Transverse colon (tissue), 3 donors: ENCODE measurements around the gene WSB2.

Experiments used
- POLR2A ChIP-seq: fragments of 450-650 bp; IDR thresholded peaks from one replicate; pipeline ENCODE4 v1.6.1; 2016; ENCODE audit warnings: antibody characterized with exemption, mild to moderate bottlenecking, moderate library complexity
- TF ChIP-seq, protein P1 (sequence below), 5 experiments: fragments of 200-600 bp in 3 of 5; fragments of 450-650 bp in 2 of 5; sonication (generic) in 3 of 5; IDR thresholded peaks; 1 replicate in 2 of 5; 2 replicates in 3 of 5; pipeline ENCODE4 v1.5.1; 2016 to 2017; ENCODE audit warnings: antibody characterized with exemption in 5 of 5, inconsistent platforms in 3 of 5, mild to moderate bottlenecking in 2 of 5, moderate library complexity in 1 of 5

DNA sequence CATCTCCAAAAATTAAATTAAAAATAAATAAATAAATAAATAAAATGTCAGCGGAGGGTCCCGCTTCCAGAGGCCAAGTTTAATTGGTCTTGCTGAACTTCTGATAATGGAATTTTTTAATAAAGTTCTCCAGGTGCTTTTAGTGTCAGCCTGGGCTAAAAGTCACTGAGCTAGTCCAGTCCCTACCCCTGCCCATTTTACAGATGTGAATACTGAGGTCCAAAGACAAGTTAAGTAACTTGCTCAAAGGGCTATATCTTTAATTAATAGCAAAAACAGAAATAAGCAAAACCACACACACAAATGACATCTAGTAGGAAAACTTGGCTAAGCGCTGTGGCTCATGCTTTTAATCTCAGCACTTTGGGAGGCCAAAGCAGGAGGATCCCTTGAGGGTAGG is 50.1 kb downstream of the WSB2 start:
- no peak for TF ChIP-seq POLR2A
- TF ChIP-seq, protein P1, sequence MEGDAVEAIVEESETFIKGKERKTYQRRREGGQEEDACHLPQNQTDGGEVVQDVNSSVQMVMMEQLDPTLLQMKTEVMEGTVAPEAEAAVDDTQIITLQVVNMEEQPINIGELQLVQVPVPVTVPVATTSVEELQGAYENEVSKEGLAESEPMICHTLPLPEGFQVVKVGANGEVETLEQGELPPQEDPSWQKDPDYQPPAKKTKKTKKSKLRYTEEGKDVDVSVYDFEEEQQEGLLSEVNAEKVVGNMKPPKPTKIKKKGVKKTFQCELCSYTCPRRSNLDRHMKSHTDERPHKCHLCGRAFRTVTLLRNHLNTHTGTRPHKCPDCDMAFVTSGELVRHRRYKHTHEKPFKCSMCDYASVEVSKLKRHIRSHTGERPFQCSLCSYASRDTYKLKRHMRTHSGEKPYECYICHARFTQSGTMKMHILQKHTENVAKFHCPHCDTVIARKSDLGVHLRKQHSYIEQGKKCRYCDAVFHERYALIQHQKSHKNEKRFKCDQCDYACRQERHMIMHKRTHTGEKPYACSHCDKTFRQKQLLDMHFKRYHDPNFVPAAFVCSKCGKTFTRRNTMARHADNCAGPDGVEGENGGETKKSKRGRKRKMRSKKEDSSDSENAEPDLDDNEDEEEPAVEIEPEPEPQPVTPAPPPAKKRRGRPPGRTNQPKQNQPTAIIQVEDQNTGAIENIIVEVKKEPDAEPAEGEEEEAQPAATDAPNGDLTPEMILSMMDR (IDR thresholded peaks at IDR 0.05), result no peak
